ENCODE results near the gene MAN1A2. TPM values are rescaled to one million over a fixed set of nuclear protein-coding genes. Genes with fewer than 3 reads are reported as not detected.
A peak's percentile ranks its signal among the peaks of the same experiment; 100 is the strongest.

MAN1A2 gene
- total RNA-seq, 1 donor from 2014 or later = 66.5 TPM

GRCh38 chr1:117572546-117572945 lies 205.3 kb downstream of the MAN1A2 start:
- peak overlapping the region; percentile 23 for H3K27ac Mint-ChIP-seq
- DNase-seq (ENCODE audit: low spot score, unreplicated experiment) = no peak
- H3K4me1 Mint-ChIP-seq (ENCODE audit: low read depth) = peaks cover 31% of the 10 kb centered on the region
- H3K9me3 Mint-ChIP-seq (ENCODE audit: low read depth) = no peaks in the 10 kb centered on the region
- no peaks in the 10 kb centered on the region for H3K27me3 Mint-ChIP-seq
- H3K4me3 Mint-ChIP-seq (ENCODE audit: low read depth) = no peak overlapping the region
- H3K36me3 Mint-ChIP-seq (ENCODE audit: insufficient read depth) = no peaks in the 10 kb centered on the region
- no peak for TF ChIP-seq CTCF (IDR thresholded peaks at IDR 0.05; ENCODE audit: unreplicated experiment)

- peaks cover 31% of the 10 kb centered on the region for H3K4me1 Mint-ChIP-seq (ENCODE audit: low read depth)
- H3K27me3 Mint-ChIP-seq = no peaks in the 10 kb centered on the region
- DNase-seq (ENCODE audit: low spot score, unreplicated experiment) = no peak
- no peak for TF ChIP-seq CTCF (IDR thresholded peaks at IDR 0.05; ENCODE audit: unreplicated experiment)
- no peaks in the 10 kb centered on the region for H3K9me3 Mint-ChIP-seq (ENCODE audit: low read depth)
- H3K4me3 Mint-ChIP-seq (ENCODE audit: low read depth) = no peak overlapping the region
- H3K36me3 Mint-ChIP-seq (ENCODE audit: insufficient read depth) = no peaks in the 10 kb centered on the region
- H3K27ac Mint-ChIP-seq = no peak overlapping the region
These were observed 206.3 kb downstream of the MAN1A2 start for GRCh38 chr1:117573386-117574023.

DNA sequence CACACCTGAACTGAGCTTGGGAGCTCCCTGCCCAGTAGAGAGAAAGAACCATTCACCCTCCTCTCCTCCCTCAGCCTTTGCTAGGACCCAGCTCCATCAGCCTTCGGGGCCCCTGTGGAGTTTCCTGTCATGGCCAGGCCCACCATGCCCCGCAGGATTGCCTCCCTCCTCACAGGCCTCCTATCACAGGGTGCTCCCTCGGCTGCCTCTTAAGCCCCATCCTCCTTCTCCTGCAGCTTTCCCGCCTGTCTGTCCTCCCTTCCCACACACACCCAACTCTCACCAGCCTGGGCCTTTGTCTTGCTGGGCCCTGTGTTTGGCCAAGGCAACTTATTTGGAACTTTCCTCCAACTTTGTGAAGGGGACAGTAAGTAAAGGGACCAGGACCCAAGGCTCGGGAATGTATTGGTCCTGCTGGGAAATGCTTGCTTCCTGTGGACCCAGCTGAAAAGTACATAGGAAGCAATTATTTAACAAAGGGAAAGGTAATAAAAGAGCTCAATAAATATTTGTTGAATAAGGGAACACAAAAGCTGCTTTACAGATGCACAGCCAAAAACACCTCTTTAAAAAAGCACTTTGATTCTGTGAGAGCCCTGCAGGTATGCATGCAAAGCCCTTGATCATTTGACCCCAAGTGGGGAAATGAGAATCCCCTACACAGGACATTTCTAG lies 207.0 kb downstream of the MAN1A2 start:
- Mint-ChIP-seq H3K4me3 (ENCODE audit: low read depth) (no peak overlapping the region), H3K4me1 (ENCODE audit: low read depth) (peaks cover 31% of the 10 kb centered on the region), H3K27me3 (no peaks in the 10 kb centered on the region), H3K36me3 (ENCODE audit: insufficient read depth) (no peaks in the 10 kb centered on the region), H3K27ac (peak overlapping the region; percentile 62), H3K9me3 (ENCODE audit: low read depth) (no peaks in the 10 kb centered on the region)
- DNase-seq (ENCODE audit: low spot score, unreplicated experiment) = no peak
- TF ChIP-seq CTCF (IDR thresholded peaks at IDR 0.05; ENCODE audit: unreplicated experiment) = no peak

DNA sequence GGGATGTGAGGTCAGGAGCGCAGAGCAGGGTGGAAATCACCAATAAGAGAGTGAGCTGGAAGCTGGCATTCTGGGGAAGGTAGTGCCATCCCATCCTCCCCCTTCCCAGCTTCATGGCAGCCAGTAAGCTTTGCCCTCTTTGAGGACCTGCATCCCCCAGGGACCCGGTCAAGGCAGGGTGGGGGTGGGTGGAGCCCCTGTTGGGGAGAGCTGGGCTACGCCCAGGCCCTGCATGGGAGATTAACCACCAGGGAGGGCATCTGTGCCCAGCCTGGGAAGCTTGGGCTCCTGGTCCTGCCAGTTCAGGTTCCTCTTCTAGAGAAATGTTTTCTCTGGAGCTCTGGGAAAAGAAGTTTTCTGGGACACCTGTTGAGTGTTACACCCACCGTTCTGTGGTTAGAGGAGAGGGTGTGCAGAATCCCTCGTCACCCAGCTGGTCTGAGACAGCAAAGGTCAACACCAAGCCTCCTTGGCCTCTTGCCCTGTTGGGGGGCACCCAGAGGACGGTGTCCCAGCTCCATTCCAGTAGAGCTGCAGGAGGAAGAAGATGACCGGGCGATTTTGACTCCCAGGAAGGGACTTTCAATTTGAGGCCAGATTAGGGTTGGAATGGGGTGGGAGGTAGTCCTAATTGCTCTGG lies 208.5 kb downstream of the MAN1A2 start:
- Mint-ChIP-seq H3K4me1 (ENCODE audit: low read depth) (peaks cover 27% of the 10 kb centered on the region), H3K27me3 (peaks cover 1% of the 10 kb centered on the region), H3K4me3 (ENCODE audit: low read depth) (no peak overlapping the region), H3K27ac (peak overlapping the region; percentile 77), H3K36me3 (ENCODE audit: insufficient read depth) (no peaks in the 10 kb centered on the region), H3K9me3 (ENCODE audit: low read depth) (no peaks in the 10 kb centered on the region)
- no peak for DNase-seq (ENCODE audit: low spot score, unreplicated experiment)
- TF ChIP-seq CTCF (IDR thresholded peaks at IDR 0.05; ENCODE audit: unreplicated experiment) = no peak

DNA sequence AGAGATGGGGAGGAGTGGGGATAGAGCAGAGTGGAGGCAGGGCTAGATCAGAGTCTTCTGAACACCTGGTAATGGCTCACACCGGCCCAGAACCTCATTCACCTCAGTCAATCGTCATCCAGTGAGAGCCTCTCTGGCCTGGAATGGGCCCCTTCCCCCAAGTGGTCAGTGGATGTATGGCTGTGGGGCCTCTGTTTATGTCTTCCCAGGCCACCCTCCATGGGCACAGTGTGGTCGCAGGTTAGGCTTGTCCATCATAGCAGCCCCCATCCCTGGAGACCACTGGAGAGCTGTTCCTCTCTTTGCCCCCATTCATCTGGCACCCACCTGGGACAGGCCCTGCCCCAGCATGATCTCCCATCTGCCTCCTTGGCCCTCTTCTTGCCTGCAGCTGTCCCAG lies 209.0 kb downstream of the MAN1A2 start:
- no peaks in the 10 kb centered on the region for H3K9me3 Mint-ChIP-seq (ENCODE audit: low read depth)
- peaks cover 22% of the 10 kb centered on the region for H3K4me1 Mint-ChIP-seq (ENCODE audit: low read depth)
- no peak for DNase-seq (ENCODE audit: low spot score, unreplicated experiment)
- no peak overlapping the region for H3K4me3 Mint-ChIP-seq (ENCODE audit: low read depth)
- H3K27me3 Mint-ChIP-seq = peaks cover 4% of the 10 kb centered on the region
- no peak for TF ChIP-seq CTCF (IDR thresholded peaks at IDR 0.05; ENCODE audit: unreplicated experiment)
- H3K27ac Mint-ChIP-seq = no peak overlapping the region
- H3K36me3 Mint-ChIP-seq (ENCODE audit: insufficient read depth) = no peaks in the 10 kb centered on the region

Data from progenitor cell of endocrine pancreas (in vitro differentiated cells).